HepG2 (cell line): ENCODE measurements around the gene SLC28A1.
A peak's percentile ranks its signal among the peaks of the same experiment; 100 is the strongest.

Experiments used
- EZH2 ChIP-seq: conservative IDR thresholded peaks from 2 replicates; pipeline ENCODE4 v1.6.1; 2012; ENCODE audit warnings: mild to moderate bottlenecking, low read depth, low read length, moderate library complexity
- GPN1 ChIP-seq: sonication (generic); formaldehyde crosslinking; IDR thresholded peaks from 2 replicates; pipeline ENCODE4 v1.5.1; 2020; ENCODE audit warnings: missing genetic modification reagents, borderline replicate concordance
- POLR2A ChIP-seq, 2 experiments: IDR thresholded peaks; 2 replicates each; pipeline ENCODE4 v1.6.1; 2011; ENCODE audit warnings: low read depth in 2 of 2, low read length in 2 of 2, mild to moderate bottlenecking in 1 of 2, moderate library complexity in 1 of 2; ENCODE audit not compliant: insufficient read depth in 1 of 2
- ZKSCAN1 ChIP-seq: fragments of 150-350 bp; IDR thresholded peaks from 2 replicates; pipeline ENCODE4 v1.6.1; 2014; ENCODE audit warnings: low read length
- ZMAT3 ChIP-seq: sonication (generic); formaldehyde crosslinking; conservative IDR thresholded peaks from 2 replicates; pipeline ENCODE4 v1.7.0; 2021; ENCODE audit warnings: missing genetic modification reagents
- ZNF124 ChIP-seq: sonication (generic); formaldehyde crosslinking; IDR thresholded peaks from 2 replicates; pipeline ENCODE4 v1.4.0; 2020; ENCODE audit warnings: missing genetic modification reagents
- ZNF317 ChIP-seq: sonication (generic); formaldehyde crosslinking; IDR thresholded peaks from 2 replicates; pipeline ENCODE4 v1.5.0; 2020; ENCODE audit warnings: mild to moderate bottlenecking, missing genetic modification reagents
- ZNF431 ChIP-seq: sonication (generic); formaldehyde crosslinking; IDR thresholded peaks from 2 replicates; pipeline ENCODE4 v1.9.0; 2022; ENCODE audit warnings: missing genetic modification reagents, low read depth, mild to moderate bottlenecking, borderline replicate concordance

GRCh38 chr15:84883916-84884781 lies at the start of gene SLC28A1:
- TF ChIP-seq ZMAT3: peak; percentile 60; the same call in 1 of the 2 replicates
- TF ChIP-seq ZNF317: 0 out of 2 replicates have a peak, but pooled peaks have one; percentile 26
- TF ChIP-seq ZNF431 (CRISPR knock-in tag): no peak
- TF ChIP-seq POLR2A (IDR thresholded peaks at IDR 0.05; ENCODE audit: insufficient read depth in 1 of 2, low read depth in 2 of 2, low read length in 2 of 2): peak in 1 of 2 experiments; percentile 69; a peak in 2 of 4 replicates
- no peak for TF ChIP-seq GPN1 (CRISPR knock-in tag)
- no peak for TF ChIP-seq EZH2
- no peak for TF ChIP-seq ZKSCAN1
- no peak for TF ChIP-seq ZNF124 (CRISPR knock-in tag)
